H1 (cell line): Measurements from ENCODE around the gene LPXN. TPM values are rescaled to one million over a fixed set of nuclear protein-coding genes. Genes with fewer than 3 reads are reported as not detected.

Experiments used
- CTCF ChIA-PET: fragments of 300-600 bp; sonication (Branson Sonifier 250); formaldehyde crosslinking; loops from one replicate; lab custom pipeline; 2021; ENCODE audit not compliant: partially characterized antibody; lab: Charles Lee
- POLR2A ChIA-PET: fragments of 300-600 bp; sonication (Branson Sonifier 250); formaldehyde crosslinking; loops from one replicate; lab custom pipeline; 2021; ENCODE audit warnings: inconsistent platforms; ENCODE audit not compliant: partially characterized antibody; lab: Charles Lee
- DNase-seq, 2 experiments: peaks; one replicate each; pipeline versions ENCODE4 v3.0.0 to v3.0.0-alpha.2; 2010 to 2022; ENCODE audit warnings: low spot score in 2 of 2, low read depth in 1 of 2, mixed read lengths in 1 of 2
- FAIRE-seq: peaks from 2 replicates; lab custom pipeline; 2011; peaks lifted over from hg19 to GRCh38; lab: Jason Lieb, UNC
- H2AFZ ChIP-seq: 2 replicates; pipeline ENCODE4 v1.8.1; 2012; ENCODE audit warnings: low read length, inconsistent platforms
- H2AK5ac ChIP-seq: 2 replicates; pipeline ENCODE4 v1.6.1; 2013; ENCODE audit warnings: low read depth, low read length
- H2BK120ac ChIP-seq: replicated peaks from 2 replicates; pipeline ENCODE3; 2013; ENCODE audit warnings: low read depth, low read length, inconsistent platforms
- H2BK12ac ChIP-seq: 2 replicates; pipeline ENCODE4 v1.6.1; 2013; ENCODE audit warnings: low read depth, low read length
- H2BK15ac ChIP-seq: 2 replicates; pipeline ENCODE4 v1.6.1; 2013; ENCODE audit warnings: low read length
- H2BK20ac ChIP-seq: 2 replicates; pipeline ENCODE4 v1.6.1; 2013; ENCODE audit warnings: low read length
- H2BK5ac ChIP-seq: 2 replicates; pipeline ENCODE4 v1.6.1; 2013; ENCODE audit warnings: low read depth, low read length
- H3K14ac ChIP-seq: 2 replicates; pipeline ENCODE4 v1.6.1; 2013; ENCODE audit warnings: inconsistent platforms; ENCODE audit not compliant: insufficient read length
- H3K18ac ChIP-seq: 2 replicates; pipeline ENCODE4 v1.6.1; 2013; ENCODE audit warnings: low read length; ENCODE audit errors: extremely low read depth
- H3K23ac ChIP-seq: 2 replicates; pipeline ENCODE4 v1.6.1; 2013; ENCODE audit warnings: inconsistent platforms; ENCODE audit not compliant: insufficient read length
- H3K23me2 ChIP-seq: 2 replicates; pipeline ENCODE4 v1.6.1; 2013; ENCODE audit warnings: low read depth, low read length
- H3K27ac ChIP-seq: 2 replicates; pipeline ENCODE4 v1.6.1; 2011; ENCODE audit warnings: low read depth, low read length, inconsistent platforms
- H3K27me3 ChIP-seq, 4 experiments: replicated peaks in 1 of 4; 1 replicate in 1 of 4; 2 replicates in 3 of 4; pipeline versions ENCODE4 v1.6.1 to v1.8.1; 2011 to 2013; ENCODE audit warnings: low read length in 3 of 4, mild to moderate bottlenecking in 3 of 4, inconsistent platforms in 2 of 4, mixed read lengths in 2 of 4, moderate library complexity in 1 of 4; ENCODE audit not compliant: control insufficient read depth in 3 of 4, insufficient read depth in 3 of 4; ENCODE audit errors: extremely low read depth in 1 of 4
- H3K36me3 ChIP-seq, 4 experiments: 2 replicates each; pipeline versions ENCODE4 v1.6.1 to v1.8.1; 2011 to 2013; ENCODE audit warnings: mild to moderate bottlenecking in 4 of 4, low read length in 3 of 4, moderate library complexity in 2 of 4, control low read depth in 1 of 4, inconsistent platforms in 1 of 4; ENCODE audit not compliant: insufficient read depth in 4 of 4, control insufficient read depth in 2 of 4
- H3K4ac ChIP-seq: replicated peaks from 2 replicates; pipeline ENCODE3; 2013; ENCODE audit warnings: low read length, low read depth, mixed read lengths, inconsistent platforms; ENCODE audit not compliant: insufficient read length
- H3K4me1 ChIP-seq, 4 experiments: replicated peaks in 1 of 4; 1 replicate in 1 of 4; 2 replicates in 3 of 4; pipeline versions ENCODE4 v1.6.1 to v1.8.1; 2011 to 2013; ENCODE audit warnings: low read length in 3 of 4, inconsistent platforms in 2 of 4, mixed read lengths in 1 of 4; ENCODE audit not compliant: insufficient read depth in 4 of 4, control insufficient read depth in 3 of 4
- H3K4me2 ChIP-seq, 2 experiments: 2 replicates each; pipeline versions ENCODE4 v1.6.1 to v1.8.1; 2011 to 2013; ENCODE audit warnings: low read depth in 2 of 2, low read length in 2 of 2, control low read depth in 1 of 2, inconsistent platforms in 1 of 2, mild to moderate bottlenecking in 1 of 2; ENCODE audit not compliant: insufficient read depth in 1 of 2
- H3K4me3 ChIP-seq, 4 experiments: fragments of 200-600, 300-600 bp in 1 of 4; sonication (generic), shearing (Covaris generic), sonication (Bioruptor Twin) in 1 of 4; 2 replicates each; pipeline versions ENCODE4 v1.5.1 to v1.8.1; 2011 to 2016; ENCODE audit warnings: low read length in 4 of 4, low read depth in 3 of 4, control low read depth in 2 of 4, inconsistent platforms in 2 of 4, mild to moderate bottlenecking in 2 of 4, mixed read lengths in 1 of 4, moderate library complexity in 1 of 4; ENCODE audit not compliant: insufficient read depth in 2 of 4; ENCODE audit errors: extremely low read depth in 1 of 4
- H3K56ac ChIP-seq: replicated peaks from 2 replicates; pipeline ENCODE3; 2013; ENCODE audit warnings: low read depth, mild to moderate bottlenecking, mixed read lengths, low read length, inconsistent platforms; ENCODE audit not compliant: insufficient read length
- H3K79me1 ChIP-seq: 2 replicates; pipeline ENCODE4 v1.6.1; 2013; ENCODE audit warnings: low read depth, low read length, control low read depth
- H3K79me2 ChIP-seq, 2 experiments: 2 replicates each; pipeline versions ENCODE4 v1.6.1 to v1.8.1; 2012 to 2013; ENCODE audit warnings: low read length in 2 of 2, mild to moderate bottlenecking in 2 of 2, inconsistent platforms in 1 of 2; ENCODE audit not compliant: insufficient read depth in 2 of 2, control insufficient read depth in 1 of 2
- H3K9ac ChIP-seq, 4 experiments: replicated peaks in 1 of 4; 1 replicate in 1 of 4; 2 replicates in 3 of 4; pipeline versions ENCODE4 v1.6.1 to v1.8.1; 2011 to 2013; ENCODE audit warnings: low read depth in 3 of 4, low read length in 3 of 4, control low read depth in 2 of 4, mild to moderate bottlenecking in 2 of 4, moderate library complexity in 2 of 4, inconsistent platforms in 1 of 4; ENCODE audit errors: extremely low read depth in 1 of 4
- H3K9me3 ChIP-seq, 2 experiments: 2 replicates each; pipeline versions ENCODE4 v1.6.1 to v1.8.1; 2012 to 2013; ENCODE audit warnings: mild to moderate bottlenecking in 2 of 2, moderate library complexity in 2 of 2, control low read depth in 1 of 2, inconsistent platforms in 1 of 2, low read depth in 1 of 2, low read length in 1 of 2, mixed read lengths in 1 of 2; ENCODE audit not compliant: insufficient read depth in 2 of 2
- H4K20me1 ChIP-seq, 2 experiments: replicated peaks in 1 of 2; 2 replicates each; pipeline versions ENCODE3 to v1.8.1; 2011 to 2013; ENCODE audit warnings: inconsistent platforms in 2 of 2, low read length in 2 of 2, mild to moderate bottlenecking in 1 of 2; ENCODE audit not compliant: insufficient read depth in 2 of 2, control insufficient read depth in 1 of 2
- H4K5ac ChIP-seq: 2 replicates; pipeline ENCODE4 v1.6.1; 2013; ENCODE audit warnings: low read length, low read depth, mixed read lengths, inconsistent platforms; ENCODE audit not compliant: insufficient read length
- H4K8ac ChIP-seq: 2 replicates; pipeline ENCODE4 v1.8.0; 2013; ENCODE audit warnings: mild to moderate bottlenecking, moderate library complexity, low read length, inconsistent platforms; ENCODE audit not compliant: insufficient read depth; ENCODE audit errors: extremely low read depth
- H4K91ac ChIP-seq: replicated peaks from 2 replicates; pipeline ENCODE3; 2013; ENCODE audit warnings: low read length, mixed read lengths, inconsistent platforms; ENCODE audit not compliant: insufficient read length
- BRCA1 ChIP-seq: IDR thresholded peaks from 2 replicates; pipeline ENCODE4 v1.6.1; 2012; ENCODE audit warnings: low read depth, low read length, improper control_type of control experiment
- CBX8 ChIP-seq: fragments of 300-800, 300-1000 bp; sonication (generic); IDR thresholded peaks from 2 replicates; pipeline ENCODE4 v1.7.1; 2016; ENCODE audit warnings: low read depth, low read length, borderline replicate concordance
- CEBPB ChIP-seq: IDR thresholded peaks from 2 replicates; pipeline ENCODE4 v1.6.1; 2012; ENCODE audit warnings: low read depth, low read length
- CTBP2 ChIP-seq: IDR thresholded peaks from 2 replicates; pipeline ENCODE4 v1.7.0; 2011; ENCODE audit warnings: borderline replicate concordance, mild to moderate bottlenecking, moderate library complexity, mixed read lengths, low read length; ENCODE audit not compliant: insufficient read depth, insufficient read length
- EZH2 ChIP-seq: fragments of 200-600 bp; sonication (generic); IDR thresholded peaks from 2 replicates; pipeline ENCODE4 v1.7.1; 2012; ENCODE audit warnings: low read depth, mild to moderate bottlenecking, moderate library complexity, low read length, inconsistent platforms; ENCODE audit not compliant: severe bottlenecking
- GTF2F1 ChIP-seq: IDR thresholded peaks from 2 replicates; pipeline ENCODE4 v1.6.1; 2012; ENCODE audit warnings: low read depth, low read length, improper control_type of control experiment, borderline replicate concordance
- JUN ChIP-seq: IDR thresholded peaks from 2 replicates; pipeline ENCODE4 v1.6.1; 2011; ENCODE audit warnings: low read depth, mild to moderate bottlenecking, improper control_type of control experiment, low read length
- KDM4A ChIP-seq: IDR thresholded peaks from one replicate; pipeline ENCODE4 v1.7.1; 2012; ENCODE audit warnings: low read depth, mild to moderate bottlenecking, moderate library complexity, low read length, inconsistent platforms; ENCODE audit not compliant: severe bottlenecking
- KDM5A ChIP-seq: fragments of 200-600 bp; IDR thresholded peaks from 2 replicates; pipeline ENCODE4 v1.7.1; 2012; ENCODE audit warnings: mild to moderate bottlenecking, low read length, inconsistent platforms, mixed read lengths
- NANOG ChIP-seq: IDR thresholded peaks from 2 replicates; pipeline ENCODE4 v1.6.1; 2011; ENCODE audit warnings: low read length, low read depth, mild to moderate bottlenecking, inconsistent platforms; ENCODE audit not compliant: insufficient read depth, poor library complexity, severe bottlenecking
- SIN3A ChIP-seq, 2 experiments: IDR thresholded peaks in 1 of 2; conservative IDR thresholded peaks in 1 of 2; 2 replicates each; pipeline ENCODE4 v1.6.1; 2011 to 2012; ENCODE audit warnings: low read length in 2 of 2, improper control_type of control experiment in 1 of 2, low read depth in 1 of 2, mild to moderate bottlenecking in 1 of 2
- SRF ChIP-seq: IDR thresholded peaks from 2 replicates; pipeline ENCODE4 v1.6.1; 2011; ENCODE audit warnings: mild to moderate bottlenecking, low read depth, low read length, moderate library complexity
- SUZ12 ChIP-seq: fragments of 200-600 bp; sonication (generic); IDR thresholded peaks from 2 replicates; pipeline ENCODE4 v1.6.1; 2012; ENCODE audit warnings: mild to moderate bottlenecking, inconsistent platforms, low read length, moderate library complexity, mixed read lengths
- TAF1 ChIP-seq: IDR thresholded peaks from 2 replicates; pipeline ENCODE4 v1.6.1; 2011; ENCODE audit warnings: mild to moderate bottlenecking, low read depth, low read length
- polyA plus RNA-seq, 7 experiments: library from polyadenylated mRNA; depleted of rRNA in 3 of 7; stranded (reverse) in 5 of 7; unstranded in 2 of 7; fragments of >200 nt in 5 of 7; fragments of 200-250 nt in 2 of 7; gene quantifications; 1 replicate in 5 of 7; 2 replicates in 1 of 7; 4 replicates in 1 of 7; pipeline versions ENCODE4 v1.2.1 to v1.2.3, GENCODE V29; 2011 to 2013; ENCODE audit warnings: missing spikeins in 2 of 7, mixed read lengths in 2 of 7
- total RNA-seq: library from RNA; stranded (reverse); fragmentation: NEBNext Ultra II Directional; extraction: Animal tissue kit (Norgen Biotek cat#: 25700); gene quantifications from 2 replicates; pipeline ENCODE4 v1.2.1, GENCODE V29; 2021
- TF ChIP-seq, protein P1 (sequence below): IDR thresholded peaks from 2 replicates; pipeline ENCODE4 v1.6.1; 2012; ENCODE audit warnings: inconsistent platforms

The LPXN gene
- total and polyA plus RNA-seq, 2 of the 8 experiments (the other 6 are each of a cell fraction or from before 2014, with no cell fraction given), result 1.4 to 2.7 TPM

DNA sequence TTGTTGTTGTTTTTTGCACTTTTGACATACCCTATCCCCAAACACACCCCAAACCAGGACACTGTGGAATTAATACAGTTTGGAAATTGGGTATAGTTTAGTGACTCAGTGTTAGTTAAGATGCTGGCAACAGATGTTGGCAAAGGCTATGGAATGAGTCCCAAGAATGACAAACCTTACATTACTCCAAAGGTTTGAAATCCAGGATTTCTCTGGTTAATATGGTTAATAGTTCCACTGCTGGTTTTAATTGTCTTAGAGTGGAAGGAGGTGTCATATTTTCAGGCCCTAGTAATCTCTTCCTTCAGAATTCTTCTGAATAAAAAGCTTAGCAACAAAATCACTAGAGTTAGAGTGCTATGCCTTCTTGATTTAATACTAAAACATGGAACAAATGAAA lies 775 bp downstream of the LPXN start:
- H2BK15ac ChIP-seq, result no peak overlapping the region
- H2BK120ac ChIP-seq, result no peak overlapping the region
- no peaks in the 10 kb centered on the region for H3K27me3 ChIP-seq
- TF ChIP-seq GTF2F1 (no peak), CEBPB (no peak), SUZ12 (no peak), CTBP2 (no peak), BRCA1 (no peak), SIN3A (conservative IDR thresholded peaks at IDR 0.05 in 1 of 2, IDR thresholded peaks at IDR 0.05 in 1 of 2; ENCODE audit: low read depth in 1 of 2, low read length in 2 of 2) (no peak), NANOG (no peak), SRF (no peak), JUN (no peak), TAF1 (no peak), KDM5A (no peak), KDM4A (no peak), EZH2 (no peak), CBX8 (no peak)
- TF ChIP-seq, protein P1, sequence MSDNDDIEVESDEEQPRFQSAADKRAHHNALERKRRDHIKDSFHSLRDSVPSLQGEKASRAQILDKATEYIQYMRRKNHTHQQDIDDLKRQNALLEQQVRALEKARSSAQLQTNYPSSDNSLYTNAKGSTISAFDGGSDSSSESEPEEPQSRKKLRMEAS, result no peak
- H2BK5ac ChIP-seq, result no peak overlapping the region
- no peak overlapping the region for H3K18ac ChIP-seq
- no peak overlapping the region for H2AFZ ChIP-seq
- H2BK12ac ChIP-seq, result no peak overlapping the region
- H3K79me2 ChIP-seq, result peaks cover 0 to 5% of the 10 kb centered on the region in 2 experiments; a peak in 2 of 4 replicates
- H3K9me3 ChIP-seq, result no peaks in the 10 kb centered on the region
- no peak overlapping the region for H3K27ac ChIP-seq
- no peak for DNase-seq
- H2AK5ac ChIP-seq, result no peak overlapping the region
- peaks cover 0 to 2% (median 0%) of the 10 kb centered on the region in 4 experiments; a peak in 1 of 7 replicates for H3K4me1 ChIP-seq
- no peak overlapping the region for H3K4me3 ChIP-seq
- CTCF ChIA-PET, result interaction anchor here (1.2 to 1.8 kb wide), 2 partner anchors 44 to 561 kb away, joined by 3 to 5 read pairs; no protein-coding TSS in a partner anchor
- no peak overlapping the region for H3K9ac ChIP-seq
- POLR2A ChIA-PET, result no interaction called here
- H3K23me2 ChIP-seq, result no peaks in the 10 kb centered on the region
- FAIRE-seq, result no peak
- H3K14ac ChIP-seq, result no peak overlapping the region
- H4K5ac ChIP-seq, result no peak overlapping the region
- no peak overlapping the region for H3K4me2 ChIP-seq
- H2BK20ac ChIP-seq, result no peak overlapping the region
- H4K91ac ChIP-seq, result no peak overlapping the region
- H3K36me3 ChIP-seq, result no peaks in the 10 kb centered on the region
- H3K56ac ChIP-seq, result no peak overlapping the region
- no peak overlapping the region for H3K23ac ChIP-seq
- no peaks in the 10 kb centered on the region for H4K20me1 ChIP-seq
- H3K79me1 ChIP-seq, result no peaks in the 10 kb centered on the region
- H4K8ac ChIP-seq, result no peak overlapping the region
- no peak overlapping the region for H3K4ac ChIP-seq
